Measurements from ENCODE around the gene CLDN20.

DNA sequence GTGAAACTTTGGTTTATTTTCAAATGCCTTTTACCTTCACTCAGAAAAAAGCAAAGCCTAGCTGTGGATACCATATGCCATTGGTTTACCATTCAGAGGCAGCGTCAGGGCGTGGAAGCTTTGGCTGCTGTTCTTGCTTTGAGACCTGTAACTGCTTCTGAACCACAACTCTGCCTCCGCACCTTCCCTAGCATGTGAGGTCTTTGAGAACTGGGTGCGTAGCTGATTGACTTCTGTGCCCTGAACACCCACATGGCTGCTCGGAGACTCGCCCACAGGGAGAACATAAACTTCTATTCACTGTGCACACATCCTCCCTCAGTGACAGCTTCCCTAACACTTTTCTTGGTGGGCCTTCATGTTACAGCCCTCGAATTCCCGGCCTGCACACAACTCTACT is 11.2 kb upstream of the CLDN20 start:
- TF ChIP-seq YY1 (IDR thresholded peaks at IDR 0.05; ENCODE audit: low read depth, low read length) (no peak), SRF (IDR thresholded peaks at IDR 0.05; ENCODE audit: low read depth, low read length) (no peak), SIRT6 (IDR thresholded peaks at IDR 0.05; ENCODE audit: low read length) (no peak), KDM5A (IDR thresholded peaks at IDR 0.05; ENCODE audit: low read length) (no peak), EZH2 (IDR thresholded peaks at IDR 0.05; ENCODE audit: low read depth, low read length, severe bottlenecking) (no peak), EP300 (IDR thresholded peaks at IDR 0.05; ENCODE audit: borderline replicate concordance in 1 of 2, low read depth in 2 of 2, low read length in 2 of 2) (no peak), POLR2AphosphoS5 (IDR thresholded peaks at IDR 0.05; ENCODE audit: low read depth, low read length) (no peak), GABPA (IDR thresholded peaks at IDR 0.05; ENCODE audit: borderline replicate concordance, insufficient read depth, low read length) (no peak), RAD21 (IDR thresholded peaks at IDR 0.05 in 1 of 2, conservative IDR thresholded peaks at IDR 0.05 in 1 of 2; ENCODE audit: low read depth in 2 of 2, low read length in 2 of 2) (no peak), ZNF274 (IDR thresholded peaks at IDR 0.05; ENCODE audit: borderline replicate concordance, extremely low read depth, low read length) (no peak)
- TF ChIP-seq, protein P1, sequence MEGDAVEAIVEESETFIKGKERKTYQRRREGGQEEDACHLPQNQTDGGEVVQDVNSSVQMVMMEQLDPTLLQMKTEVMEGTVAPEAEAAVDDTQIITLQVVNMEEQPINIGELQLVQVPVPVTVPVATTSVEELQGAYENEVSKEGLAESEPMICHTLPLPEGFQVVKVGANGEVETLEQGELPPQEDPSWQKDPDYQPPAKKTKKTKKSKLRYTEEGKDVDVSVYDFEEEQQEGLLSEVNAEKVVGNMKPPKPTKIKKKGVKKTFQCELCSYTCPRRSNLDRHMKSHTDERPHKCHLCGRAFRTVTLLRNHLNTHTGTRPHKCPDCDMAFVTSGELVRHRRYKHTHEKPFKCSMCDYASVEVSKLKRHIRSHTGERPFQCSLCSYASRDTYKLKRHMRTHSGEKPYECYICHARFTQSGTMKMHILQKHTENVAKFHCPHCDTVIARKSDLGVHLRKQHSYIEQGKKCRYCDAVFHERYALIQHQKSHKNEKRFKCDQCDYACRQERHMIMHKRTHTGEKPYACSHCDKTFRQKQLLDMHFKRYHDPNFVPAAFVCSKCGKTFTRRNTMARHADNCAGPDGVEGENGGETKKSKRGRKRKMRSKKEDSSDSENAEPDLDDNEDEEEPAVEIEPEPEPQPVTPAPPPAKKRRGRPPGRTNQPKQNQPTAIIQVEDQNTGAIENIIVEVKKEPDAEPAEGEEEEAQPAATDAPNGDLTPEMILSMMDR (IDR thresholded peaks at IDR 0.05; ENCODE audit: control extremely low read depth in 1 of 3, insufficient read depth in 1 of 3, low read depth in 1 of 3, low read length in 3 of 3), result no peak

Data from H1 (cell line).